GM21447 (cell line): Measurements from ENCODE around the gene FKRP.
"Not testable (repeated sequence)": the region's sequence is repeated elsewhere in the genome, so short reads cannot be mapped to it uniquely, and the experiment has no call there.

Experiments
- ATAC-seq: cut with Tn5 transposase; IDR thresholded peaks from one replicate; pipeline ENCODE4 v1.9.1; 2021; ENCODE audit not compliant: unreplicated experiment

Gene FKRP

DNA sequence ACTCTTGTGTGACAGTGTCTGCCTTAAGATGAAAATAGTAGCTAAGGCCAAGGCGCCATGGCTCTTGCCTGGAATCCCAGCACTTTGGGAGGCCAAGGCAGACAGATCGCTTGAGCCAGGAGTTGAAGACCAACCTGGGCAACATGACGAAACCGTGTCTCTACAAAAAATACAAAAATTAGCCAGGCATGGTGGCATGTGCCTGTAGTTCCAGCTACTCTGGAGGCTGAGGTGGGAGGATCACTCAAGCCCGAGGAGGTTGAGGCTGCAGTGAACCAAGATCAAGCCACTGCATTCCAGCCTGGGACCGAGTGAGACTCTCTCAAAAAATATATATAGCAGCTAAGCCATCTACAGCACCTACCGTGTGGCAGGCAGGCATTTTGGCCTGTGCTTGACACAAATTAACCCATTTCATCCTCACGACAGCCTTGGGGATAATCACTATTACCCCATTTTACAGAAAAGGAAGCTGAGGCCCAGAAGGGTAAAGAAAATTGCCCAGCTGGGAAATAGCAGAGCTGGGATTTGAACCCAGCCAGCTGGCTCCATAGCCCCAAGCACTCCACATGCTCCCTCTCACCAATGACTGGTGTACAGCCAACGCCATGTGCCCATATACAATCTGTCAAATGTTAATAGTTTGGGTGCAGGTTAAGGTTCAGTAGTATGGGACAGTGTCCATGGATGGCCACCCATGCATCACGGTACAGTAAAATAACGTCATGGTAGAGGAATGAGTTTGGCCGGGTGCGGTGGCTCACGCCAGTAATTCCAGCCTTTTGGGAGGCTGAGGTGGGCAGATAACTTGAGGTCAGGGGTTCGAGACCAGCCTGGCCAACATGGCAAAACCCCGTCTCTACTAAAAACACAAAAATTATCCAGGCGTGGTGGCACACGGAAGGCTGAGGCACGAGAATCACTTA, 39.5 kb downstream of the FKRP start:
- ATAC-seq = no peak

DNA sequence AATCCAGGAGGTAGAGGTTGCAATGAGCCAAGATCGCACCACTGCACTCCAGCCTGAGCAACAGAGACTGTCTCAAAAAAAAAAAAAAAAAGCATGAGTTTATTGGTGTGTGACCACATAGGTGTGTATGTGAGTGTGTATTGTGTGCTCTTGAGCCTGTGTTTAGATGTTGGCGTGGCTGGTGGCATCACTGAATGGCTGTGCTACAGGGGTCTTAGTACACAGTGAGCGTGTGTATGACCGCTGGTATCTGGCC, 40.1 kb downstream of the FKRP start:
- ATAC-seq = no peak

DNA sequence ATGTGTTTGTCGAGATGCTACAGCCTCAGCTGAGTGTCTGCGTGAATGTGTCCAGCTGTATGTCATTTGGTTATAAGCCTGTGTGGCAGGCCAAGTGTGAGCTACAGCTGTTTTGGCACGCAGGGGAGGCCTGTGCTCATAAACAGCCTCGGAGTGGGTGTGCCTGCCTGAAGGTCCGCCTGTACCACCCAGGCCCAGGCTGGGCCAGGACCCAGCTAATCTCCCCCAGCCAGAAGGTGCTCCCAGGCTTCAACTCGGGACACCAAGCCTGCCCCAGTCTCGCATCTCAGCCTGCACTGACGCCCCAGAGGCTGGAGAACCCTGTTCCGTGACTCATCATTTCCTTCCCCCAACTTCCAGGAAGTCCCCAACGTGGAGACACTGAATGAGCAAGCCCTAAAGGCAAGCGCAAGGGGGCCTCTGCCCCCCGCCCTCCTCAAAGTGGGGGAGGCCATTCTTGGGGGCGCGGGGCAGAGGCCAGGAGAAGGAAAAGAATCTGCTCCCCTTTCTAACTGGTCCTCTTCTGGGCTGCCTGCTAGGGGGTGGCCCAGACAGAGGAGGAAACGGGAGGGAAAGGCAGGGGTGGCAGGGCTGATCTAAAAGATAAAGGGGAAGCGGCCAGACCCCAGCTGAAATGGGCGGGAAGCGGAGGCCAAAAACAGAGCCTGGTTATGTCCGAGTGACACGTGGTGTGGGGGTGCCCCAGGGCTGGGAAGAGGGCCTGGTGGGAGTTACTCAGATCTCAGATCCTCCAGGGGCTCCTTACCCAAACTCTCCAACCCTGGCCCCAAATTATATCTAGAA, 40.6 kb downstream of the FKRP start:
- peak; percentile 39 for ATAC-seq

DNA sequence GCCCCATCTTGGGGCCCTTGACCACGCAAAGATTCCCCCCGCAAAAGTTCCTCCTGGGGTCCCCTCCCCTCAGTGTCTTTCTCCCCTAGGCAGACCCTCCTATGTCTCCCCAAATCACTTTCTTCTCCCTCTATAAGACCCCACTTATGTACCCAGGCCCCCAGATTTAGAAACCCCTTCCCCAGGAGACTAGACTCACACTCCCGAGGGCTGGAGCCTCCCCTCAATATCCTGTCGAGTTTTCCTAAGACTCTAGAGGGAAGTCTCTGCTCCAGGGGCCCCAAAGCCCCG, 41.1 kb downstream of the FKRP start:
- no peak for ATAC-seq

DNA sequence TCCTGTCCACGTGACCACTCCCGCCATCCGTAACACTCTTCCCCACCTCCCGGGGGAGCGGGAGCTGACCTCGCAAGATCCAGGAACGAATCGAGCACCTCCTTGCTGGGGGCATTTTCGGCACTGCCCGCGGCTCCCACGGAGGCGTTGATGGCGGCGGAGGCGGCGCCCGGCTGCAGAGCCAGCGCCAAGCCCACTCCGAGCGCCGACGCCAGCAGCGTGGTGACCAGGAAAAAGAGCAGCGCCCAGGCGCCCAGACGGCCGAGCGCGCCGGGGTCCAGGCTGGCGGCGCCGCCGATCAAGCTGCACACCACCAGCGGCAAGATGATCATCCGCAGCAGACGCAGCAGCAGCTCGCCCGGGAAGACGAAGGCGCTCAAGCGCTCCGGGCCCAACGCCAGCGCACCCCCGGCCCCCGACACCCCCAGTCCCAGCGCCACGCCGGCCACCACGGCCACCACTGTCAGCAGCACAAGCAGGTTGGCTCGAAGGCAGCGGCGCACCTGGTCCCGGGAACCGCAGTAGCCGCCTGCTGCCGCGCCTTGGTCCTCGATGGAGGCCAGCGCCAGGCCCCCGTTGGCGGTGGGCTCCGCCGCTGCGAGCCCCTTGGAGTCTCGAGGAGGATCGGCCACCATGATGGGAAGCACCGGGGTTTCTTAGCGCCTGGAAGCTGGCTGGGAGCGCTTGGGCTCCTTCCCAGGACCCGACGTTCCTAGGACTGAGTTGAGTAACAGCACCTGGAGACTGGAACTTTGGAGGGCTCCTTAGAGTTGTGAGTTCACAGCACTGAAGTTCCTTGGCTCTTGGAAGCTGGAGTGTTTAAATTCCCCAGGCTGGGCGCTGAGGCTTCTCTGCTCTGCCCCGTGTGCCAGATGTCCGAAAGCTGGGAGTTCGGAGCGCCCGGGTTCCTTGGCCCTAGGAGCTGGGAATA, 41.7 kb downstream of the FKRP start:
- ATAC-seq = no peak

DNA sequence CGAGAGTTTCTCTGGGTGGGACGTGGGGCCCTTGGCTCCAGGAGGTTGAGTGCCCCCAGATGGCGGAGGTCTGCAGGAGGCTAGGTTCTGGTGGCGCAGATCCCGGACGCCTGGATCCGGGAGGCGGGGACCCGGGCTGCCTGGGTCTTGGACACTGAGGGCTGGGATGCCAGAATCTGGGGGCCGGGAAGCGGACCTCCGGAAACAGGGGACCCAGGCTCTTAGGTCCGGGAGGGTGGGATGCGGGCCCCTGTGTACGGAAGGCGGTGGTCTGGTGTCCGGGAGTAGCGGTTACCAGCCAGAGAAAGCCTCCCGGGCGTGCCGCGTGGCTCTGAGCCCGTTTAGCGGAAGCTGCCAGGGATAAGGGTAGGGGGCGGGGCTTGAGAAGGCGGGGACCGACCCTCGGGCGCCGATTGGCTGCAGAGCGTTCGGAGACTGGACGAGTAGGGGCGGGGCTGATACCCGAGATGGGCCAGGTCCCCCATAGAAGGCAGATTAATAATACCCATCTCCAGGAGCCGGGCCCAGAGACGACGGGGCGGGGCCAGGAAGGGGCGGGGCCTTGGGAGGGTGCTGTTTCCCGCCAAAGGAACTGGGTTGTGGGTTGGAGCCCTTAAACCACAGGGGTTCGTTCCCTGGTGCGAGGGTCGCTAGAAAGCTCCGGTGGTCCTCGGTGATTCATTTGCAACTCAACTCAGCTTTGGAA, 42.6 kb downstream of the FKRP start, which contains the start of gene SLC1A5:
SLC1A5 (minus strand) TSS at position 333 of the 706 bp plus-strand sequence. CDS start 629 bp downstream, outside the sequence.
- ATAC-seq = peak; percentile 58

DNA sequence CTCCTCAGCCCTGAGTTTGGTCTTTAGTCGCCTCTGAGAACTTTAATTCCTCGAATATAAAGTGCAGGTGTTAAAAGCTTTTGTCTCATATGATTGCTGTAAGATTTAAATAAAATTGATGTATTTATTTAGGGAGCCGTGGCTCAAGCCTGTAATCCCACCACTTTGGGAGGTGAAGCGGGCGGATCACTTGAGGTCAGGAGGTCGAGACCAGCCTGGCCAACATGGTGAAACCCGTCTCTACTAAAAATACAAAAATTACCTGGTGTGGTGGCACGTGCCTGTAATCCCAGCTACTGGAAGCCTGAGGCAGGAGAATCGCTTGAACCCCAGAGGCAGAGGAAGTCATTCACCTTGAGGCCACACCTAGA, 43.1 kb downstream of the FKRP start:
- ATAC-seq = no peak

DNA sequence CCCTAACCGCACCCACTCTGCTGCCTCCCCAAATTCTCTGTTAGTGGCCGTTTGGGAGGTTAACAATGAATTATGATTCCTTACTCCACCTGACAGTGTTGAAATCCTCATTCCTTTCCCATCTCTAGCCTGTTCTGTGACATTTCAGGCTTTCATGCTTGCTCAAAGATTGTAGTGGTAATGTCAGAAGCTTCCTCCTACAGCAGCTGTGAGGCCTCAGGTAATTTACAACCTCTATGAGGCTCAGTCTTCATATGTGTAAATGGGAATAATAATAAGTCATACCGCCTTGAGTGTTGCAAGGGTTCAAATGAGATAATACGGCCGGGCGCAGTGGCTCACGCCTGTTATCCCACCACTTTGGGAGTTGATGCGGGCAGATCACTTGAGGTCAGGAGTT, 43.5 kb downstream of the FKRP start:
- no peak for ATAC-seq

DNA sequence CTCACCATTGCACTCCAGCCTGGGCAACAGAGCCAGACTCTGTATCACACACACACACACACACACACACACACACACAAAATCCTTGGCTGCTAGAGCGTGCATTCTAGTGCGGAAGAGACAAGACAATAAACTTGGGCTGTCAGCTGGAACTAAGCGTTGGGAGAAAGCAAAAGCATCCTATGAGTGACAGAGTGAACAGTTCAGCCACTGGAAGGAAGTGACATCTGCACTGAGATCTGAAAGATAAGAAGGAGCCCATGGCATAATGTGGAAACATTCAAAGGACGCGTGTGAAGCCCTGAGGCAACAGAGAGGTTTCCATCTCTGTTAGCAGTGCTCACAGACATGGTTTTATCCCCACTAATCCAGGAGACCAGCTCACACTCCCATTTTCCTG, 46.1 kb downstream of the FKRP start:
- no peak for ATAC-seq

DNA sequence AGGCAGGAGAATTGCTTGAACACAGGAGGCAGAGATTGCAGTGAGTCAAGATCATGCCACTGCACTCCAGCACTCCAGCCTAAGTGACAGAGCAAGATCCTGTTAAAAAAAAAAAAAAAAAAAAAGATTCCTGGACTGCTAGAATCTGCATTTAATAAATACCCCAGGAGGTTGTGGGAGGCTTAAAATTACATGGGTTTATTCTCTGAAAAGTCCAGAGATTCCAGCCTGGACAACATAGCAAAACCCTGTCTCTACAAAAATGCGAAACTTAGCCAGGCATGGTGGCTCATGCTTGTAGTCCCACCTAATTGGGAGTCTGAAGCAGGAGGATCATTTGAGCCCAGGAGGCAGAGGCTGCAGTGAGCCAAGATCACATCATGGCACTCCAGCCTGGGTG, 52.0 kb downstream of the FKRP start:
- ATAC-seq = no peak

DNA sequence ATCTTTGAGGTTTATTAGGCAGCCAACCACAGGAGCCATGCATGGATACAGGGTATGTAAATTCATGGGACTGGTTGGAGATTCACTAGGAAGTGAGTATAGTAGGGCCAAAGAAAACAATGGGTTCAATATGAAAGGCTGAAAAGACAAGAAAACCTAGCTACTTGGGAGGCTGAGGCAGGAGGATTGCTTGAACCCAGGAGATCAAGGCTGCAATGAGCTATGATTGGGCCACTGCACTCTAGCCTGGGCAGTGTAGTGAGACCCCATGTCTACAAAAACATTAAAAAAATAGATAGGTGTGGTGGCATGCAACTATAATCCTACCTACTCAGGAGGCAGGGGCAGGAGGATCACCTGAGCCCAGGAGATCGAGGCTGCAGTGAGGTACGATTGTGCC, 52.9 kb downstream of the FKRP start:
- no peak for ATAC-seq

DNA sequence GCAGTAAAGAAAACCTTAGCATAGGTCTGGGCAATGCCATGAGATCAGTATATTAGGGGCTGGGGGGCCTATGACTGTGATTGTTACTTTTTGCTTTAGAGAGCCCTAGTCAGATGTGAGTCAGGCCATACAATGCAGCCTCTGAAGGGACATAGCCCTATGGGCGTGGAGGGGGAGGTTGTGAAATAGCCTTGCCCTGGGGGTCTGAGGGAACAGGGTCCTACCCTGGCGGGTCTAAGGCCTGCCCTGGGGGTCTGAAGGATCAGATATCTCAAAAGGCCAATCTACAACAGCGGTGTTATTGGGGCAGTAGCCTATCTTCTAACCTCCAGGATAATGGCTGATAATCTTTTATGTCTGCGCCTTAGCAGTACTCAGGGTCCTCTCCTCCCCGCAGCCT, 56.3 kb downstream of the FKRP start:
- no peak for ATAC-seq

DNA sequence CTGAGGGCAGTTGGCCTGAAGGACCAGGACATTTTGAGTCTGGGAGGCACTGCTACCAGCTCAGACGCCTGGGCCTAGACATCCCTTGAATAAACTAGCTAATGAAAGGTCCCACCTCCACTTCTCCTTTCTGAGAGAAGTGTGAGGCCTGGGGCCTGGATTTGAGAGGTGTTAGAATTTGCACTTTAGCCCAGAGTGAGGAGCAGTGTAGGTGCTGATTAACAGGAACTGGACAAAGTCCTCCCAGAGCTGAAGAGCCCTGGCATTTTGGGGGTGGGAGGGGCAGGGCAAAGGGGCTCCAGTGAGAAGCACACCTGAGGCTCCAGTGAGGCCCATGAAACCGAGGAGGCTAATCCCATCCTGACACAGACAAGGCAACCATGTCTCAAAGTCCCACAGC, 57.7 kb downstream of the FKRP start:
- no peak for ATAC-seq

DNA sequence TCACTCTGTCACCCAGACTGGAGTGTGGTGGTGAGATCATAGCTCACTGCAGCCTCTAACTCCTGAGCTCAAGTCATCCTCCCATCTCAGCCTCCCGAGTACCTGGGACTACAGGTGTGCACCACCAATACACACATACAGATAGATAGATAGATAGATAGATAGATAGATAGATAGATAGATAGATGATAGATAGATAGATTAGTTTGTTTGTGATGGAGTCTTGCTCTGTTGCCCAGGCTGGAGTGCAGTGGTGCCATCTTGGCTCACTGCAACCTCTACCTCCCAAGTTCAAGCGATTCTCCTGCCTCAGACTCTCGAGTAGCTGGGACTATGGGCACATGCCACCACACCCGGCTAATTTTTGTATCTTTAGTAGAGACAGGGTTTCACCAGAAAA, 58.6 kb downstream of the FKRP start:
- ATAC-seq = not testable (repeated sequence)

DNA sequence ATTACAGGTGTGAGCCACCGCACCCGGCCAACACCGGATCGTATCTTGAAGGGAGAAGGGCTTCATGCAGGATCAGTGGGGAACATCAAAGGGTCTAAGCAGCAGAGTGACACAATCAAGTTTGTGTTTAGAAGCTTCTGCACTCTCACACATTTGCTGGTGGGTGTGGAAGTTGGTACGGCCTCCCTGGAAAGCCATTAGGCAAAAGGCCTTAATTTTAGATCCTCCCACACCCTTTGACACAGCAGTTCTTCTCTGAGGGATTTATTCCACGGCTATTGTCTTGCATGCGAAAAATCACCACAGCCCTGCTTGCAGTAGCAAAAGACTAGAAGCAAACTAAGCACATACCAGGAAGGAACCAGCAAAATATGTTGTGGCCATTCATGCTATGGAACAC, 60.8 kb downstream of the FKRP start:
- no peak for ATAC-seq
